HAP-1 (cell line): ENCODE results near the gene TMEM30A.

Source experiments
- DNase-seq, 2 experiments: peaks; one replicate each; pipeline ENCODE4 v3.0.0-alpha.2; 2016 to 2020; ENCODE audit warnings: low spot score in 2 of 2
- H3K27me3 ChIP-seq: fragments of 250-450 bp; sonication (Bioruptor Pico); 2 replicates; pipeline ENCODE4 v1.5.1; 2020; ENCODE audit warnings: low read depth, mild to moderate bottlenecking, moderate library complexity
- H3K36me3 ChIP-seq: fragments of 250-450 bp; sonication (Bioruptor Pico); replicated peaks from 2 replicates; pipeline ENCODE4 v1.5.1; 2020; ENCODE audit warnings: mild to moderate bottlenecking
- H3K4me1 ChIP-seq: fragments of 250-450 bp; sonication (Bioruptor Pico); 2 replicates; pipeline ENCODE4 v1.5.1; 2020; ENCODE audit warnings: mild to moderate bottlenecking
- H3K4me3 ChIP-seq: fragments of 250-450 bp; sonication (Bioruptor Pico); 2 replicates; pipeline ENCODE4 v1.5.1; 2020; ENCODE audit warnings: mild to moderate bottlenecking, moderate library complexity
- H3K9me3 ChIP-seq: fragments of 250-450 bp; sonication (Bioruptor Pico); 2 replicates; pipeline ENCODE4 v1.5.1; 2020; ENCODE audit warnings: mild to moderate bottlenecking, moderate library complexity
- in situ Hi-C: fragments of 300-500 bp; cut with MboI; formaldehyde crosslinking; loops from 3 replicates; pipeline ENCODE4 v1.14.3; 2020; ENCODE audit warnings: low sequenced_read_pairs, inconsistent platforms, mixed read lengths

The TMEM30A gene

DNA sequence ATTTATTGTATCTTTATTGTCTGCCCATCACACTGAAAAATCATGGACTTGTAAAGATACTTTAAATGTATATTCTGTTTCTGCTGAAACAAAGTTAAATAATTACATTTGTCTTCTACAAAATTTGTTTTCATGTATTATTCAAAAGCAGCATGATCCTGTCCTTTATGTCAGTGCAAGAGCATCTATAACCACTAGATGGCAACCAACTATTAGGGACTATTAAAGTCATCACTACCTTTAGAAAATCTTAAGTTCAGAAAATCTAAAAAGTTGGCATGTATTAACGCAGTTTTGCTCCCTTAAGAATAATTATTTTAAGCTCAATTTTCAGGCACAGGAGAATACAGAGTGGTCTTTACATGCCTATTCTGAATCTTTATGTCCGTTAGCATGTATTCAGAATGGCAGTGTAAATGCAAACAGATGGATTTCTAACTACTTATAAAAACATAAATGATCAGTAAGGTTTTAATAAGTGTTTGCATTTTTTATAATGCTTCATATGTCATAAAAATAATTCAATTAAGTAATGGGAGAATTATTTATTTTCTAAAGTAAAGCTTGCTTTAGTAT lies 17.8 kb downstream of the TMEM30A start:
- DNase-seq = peak in 1 of 2 experiments; percentile 68
- Histone ChIP-seq H3K27me3 (no peaks in the 10 kb centered on the region), H3K4me1 (peaks cover 14% of the 10 kb centered on the region), H3K36me3 (no peaks in the 10 kb centered on the region; the same call in 1 of the 2 replicates), H3K9me3 (no peaks in the 10 kb centered on the region), H3K4me3 (no peak overlapping the region)
- in situ Hi-C loops = no loop called here

DNA sequence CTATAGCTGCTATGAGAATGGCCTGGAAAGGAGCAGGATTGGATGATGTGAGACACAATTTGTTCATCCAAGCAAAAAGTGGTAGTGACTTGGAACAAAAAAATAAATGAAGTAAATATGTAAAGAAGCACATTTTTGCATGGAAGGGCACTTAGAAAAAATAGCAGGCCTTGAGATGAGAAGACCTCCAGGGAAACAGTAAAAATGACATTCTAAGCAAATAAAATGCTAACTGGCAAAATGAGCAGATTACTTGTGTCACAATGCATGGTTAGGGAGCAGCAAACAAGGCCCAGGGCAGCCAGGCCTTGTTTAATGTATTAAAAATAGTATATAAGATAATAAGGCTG lies 21.2 kb downstream of the TMEM30A start:
- peaks cover 17% of the 10 kb centered on the region for H3K36me3 ChIP-seq
- in situ Hi-C loops = no loop called here

DNA sequence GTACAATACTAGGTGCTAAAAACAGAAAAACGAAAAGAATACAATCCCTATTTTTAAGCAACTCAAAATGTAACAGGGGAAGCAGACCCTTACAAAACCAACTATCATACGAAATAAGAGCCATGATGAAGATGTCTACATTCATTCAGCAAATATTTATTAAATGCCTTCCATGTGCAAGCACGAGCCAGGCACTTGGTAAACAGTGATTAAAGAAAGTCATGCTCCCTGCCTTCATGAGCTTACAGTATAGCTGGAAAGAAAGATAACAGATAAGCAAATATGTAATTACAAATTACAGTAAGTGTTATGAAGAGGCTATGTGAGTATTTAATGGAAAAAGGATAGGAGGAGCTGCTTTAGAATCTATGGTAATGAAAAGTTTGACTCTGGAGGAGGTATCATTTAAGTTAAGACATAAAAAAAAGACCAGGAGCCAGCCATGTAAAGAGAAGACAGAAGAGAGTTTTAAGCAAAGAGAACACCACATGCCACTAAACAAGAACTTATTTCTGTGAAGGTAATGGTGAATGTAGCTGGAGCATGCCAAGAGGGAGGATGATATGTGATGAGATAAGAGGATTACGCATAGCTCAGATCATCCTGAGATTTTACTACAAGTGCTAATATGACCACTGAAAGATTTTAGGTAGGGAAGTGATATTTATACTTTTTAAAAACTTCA lies 21.7 kb downstream of the TMEM30A start:
- H3K36me3 ChIP-seq = peaks cover 17% of the 10 kb centered on the region
- H3K4me1 ChIP-seq = peaks cover 6% of the 10 kb centered on the region
- in situ Hi-C loops = no loop called here

More for the DNA sequence above, 21.2 kb downstream of the TMEM30A start:
- H3K4me1 ChIP-seq = peaks cover 11% of the 10 kb centered on the region
- no peaks in the 10 kb centered on the region for H3K9me3 ChIP-seq
- no peaks in the 10 kb centered on the region for H3K27me3 ChIP-seq
- no peak overlapping the region for H3K4me3 ChIP-seq
- no peak for DNase-seq

DNA sequence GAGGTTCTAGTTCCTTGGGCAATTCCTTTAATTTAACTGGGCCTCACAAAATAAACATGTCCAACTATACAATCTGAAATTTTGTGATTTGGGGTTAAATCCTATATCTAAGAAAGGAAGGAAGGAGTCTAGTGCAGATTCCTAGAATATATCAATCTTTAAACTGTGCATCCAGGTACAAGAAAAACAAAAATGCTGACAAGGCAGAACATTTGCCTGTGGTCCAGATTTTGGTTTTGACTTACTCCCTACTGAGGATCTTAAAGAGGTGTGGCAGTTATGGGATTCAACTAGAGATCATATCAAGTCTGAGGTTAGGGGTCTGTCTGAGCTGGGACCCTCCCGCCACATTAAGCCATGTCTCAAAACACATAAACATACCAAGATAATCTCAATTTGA lies 23.3 kb downstream of the TMEM30A start:
- in situ Hi-C loops = no loop called here
- peaks cover 17% of the 10 kb centered on the region for H3K36me3 ChIP-seq

More for the DNA sequence above, 21.7 kb downstream of the TMEM30A start:
- Histone ChIP-seq H3K27me3 (no peaks in the 10 kb centered on the region), H3K4me3 (no peak overlapping the region), H3K9me3 (no peaks in the 10 kb centered on the region)
- no peak for DNase-seq

DNA sequence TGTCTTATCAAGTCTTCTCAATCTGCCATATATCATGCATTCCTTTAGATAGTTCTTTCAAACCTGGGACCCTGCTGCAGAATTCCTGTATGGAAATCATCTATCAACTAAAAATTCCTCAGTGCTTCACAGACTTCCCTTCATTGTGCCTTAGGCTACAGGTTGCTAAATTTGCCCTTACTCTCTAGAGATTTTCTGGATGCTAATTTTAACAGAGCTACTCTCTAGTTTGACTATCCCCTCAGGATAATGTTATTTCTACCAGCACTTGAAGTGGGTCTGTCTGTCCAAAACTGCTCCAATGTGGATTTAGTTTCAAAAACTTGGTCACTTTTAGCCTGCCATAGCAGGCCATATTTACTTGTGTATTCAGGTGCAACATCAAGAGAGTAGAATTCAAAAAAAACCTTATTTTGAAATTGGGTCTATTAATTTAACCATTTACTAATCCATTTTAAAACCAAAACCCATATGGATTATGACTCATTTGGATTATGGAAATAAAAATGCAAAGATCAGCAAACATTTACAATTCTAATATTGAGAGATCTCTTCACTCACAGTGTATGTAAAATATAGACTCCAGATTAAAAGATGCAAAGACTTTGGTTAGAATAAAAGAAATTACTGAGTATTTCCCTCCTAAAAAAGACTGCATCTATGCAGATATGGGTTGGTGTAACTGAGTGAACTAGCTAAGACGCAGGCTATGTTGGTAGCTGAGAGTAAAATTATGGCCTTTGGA lies 27.1 kb downstream of the TMEM30A start:
- DNase-seq = no peak

More for the DNA sequence above, 23.3 kb downstream of the TMEM30A start:
- no peak overlapping the region for H3K4me3 ChIP-seq
- H3K27me3 ChIP-seq = no peaks in the 10 kb centered on the region
- H3K9me3 ChIP-seq = no peaks in the 10 kb centered on the region
- no peaks in the 10 kb centered on the region for H3K4me1 ChIP-seq
- DNase-seq = no peak

DNA sequence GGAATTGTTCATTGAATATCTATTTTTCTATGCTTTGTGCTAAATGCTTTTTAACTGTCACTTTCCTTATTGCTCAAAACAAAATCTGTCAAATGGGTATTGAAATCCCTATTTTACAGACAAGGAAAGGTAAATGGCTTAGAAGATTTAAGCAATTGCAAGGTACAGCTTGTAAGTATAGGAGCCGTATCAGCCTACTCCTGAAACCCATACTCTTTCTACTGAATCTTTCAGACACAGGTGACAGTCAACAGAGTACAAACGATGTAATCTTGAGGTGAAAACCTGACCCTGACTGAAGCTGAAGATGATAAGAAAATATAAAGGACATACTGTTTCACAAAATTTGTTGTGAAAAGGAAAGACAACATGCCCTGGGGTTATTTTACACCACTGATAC lies 34.0 kb downstream of the TMEM30A start:
- H3K27me3 ChIP-seq = no peaks in the 10 kb centered on the region
- H3K4me3 ChIP-seq = no peak overlapping the region
- H3K36me3 ChIP-seq = no peaks in the 10 kb centered on the region; the same call in 1 of the 2 replicates
- DNase-seq = no peak
- no peaks in the 10 kb centered on the region for H3K4me1 ChIP-seq
- in situ Hi-C loops = no loop called here
- no peaks in the 10 kb centered on the region for H3K9me3 ChIP-seq

More for the DNA sequence above, 27.1 kb downstream of the TMEM30A start:
- H3K27me3 ChIP-seq = no peaks in the 10 kb centered on the region
- in situ Hi-C loops = no loop called here
- peaks cover 17% of the 10 kb centered on the region for H3K36me3 ChIP-seq
- H3K4me1 ChIP-seq = no peaks in the 10 kb centered on the region
- no peak overlapping the region for H3K4me3 ChIP-seq
- no peaks in the 10 kb centered on the region for H3K9me3 ChIP-seq

DNA sequence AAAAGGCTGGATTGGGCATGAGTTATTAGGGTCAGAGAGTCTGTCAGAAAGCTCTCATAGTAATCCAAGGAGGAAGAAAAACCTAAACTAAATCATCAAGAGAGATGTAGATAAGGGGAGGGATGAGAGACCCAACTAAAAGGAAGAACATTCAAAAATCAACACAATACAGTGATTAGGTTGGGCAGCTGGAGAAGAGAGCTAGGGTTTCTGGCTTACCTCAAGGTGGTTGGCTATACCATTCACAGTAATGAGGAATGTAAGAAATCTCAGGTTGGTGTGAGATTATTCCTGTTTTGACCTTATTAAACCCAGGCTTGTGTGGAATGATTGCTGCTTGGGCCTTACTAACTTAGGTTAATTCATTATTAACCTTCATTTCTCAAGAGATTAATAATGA lies 34.8 kb downstream of the TMEM30A start:
- DNase-seq = no peak
- in situ Hi-C loops = no loop called here
- H3K4me3 ChIP-seq = no peak overlapping the region
- no peaks in the 10 kb centered on the region for H3K9me3 ChIP-seq
- no peaks in the 10 kb centered on the region for H3K36me3 ChIP-seq
- no peaks in the 10 kb centered on the region for H3K4me1 ChIP-seq
- H3K27me3 ChIP-seq = no peaks in the 10 kb centered on the region

DNA sequence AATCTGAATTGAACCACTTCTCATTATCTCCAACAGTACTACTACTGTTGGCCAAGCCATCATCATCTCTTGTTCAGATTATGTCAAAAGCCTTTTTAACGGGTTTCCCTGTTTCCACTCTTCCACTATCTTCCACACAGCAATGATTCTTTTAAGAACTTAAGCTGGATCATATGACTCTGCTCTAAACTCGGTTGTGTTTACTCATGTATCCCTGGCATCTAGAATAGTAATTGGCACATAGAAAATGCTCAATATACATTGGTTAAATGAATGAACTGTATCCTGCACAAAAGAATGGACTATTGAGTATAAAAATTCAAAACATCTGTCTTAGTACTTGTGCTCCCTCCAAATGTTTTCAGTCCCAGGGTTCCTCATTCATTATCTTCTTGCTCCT lies 38.2 kb downstream of the TMEM30A start:
- Histone ChIP-seq H3K4me3 (no peak overlapping the region), H3K4me1 (peaks cover 7% of the 10 kb centered on the region), H3K36me3 (peaks cover 9% of the 10 kb centered on the region), H3K27me3 (no peaks in the 10 kb centered on the region), H3K9me3 (no peaks in the 10 kb centered on the region)
- in situ Hi-C loops = no loop called here
- DNase-seq = no peak

DNA sequence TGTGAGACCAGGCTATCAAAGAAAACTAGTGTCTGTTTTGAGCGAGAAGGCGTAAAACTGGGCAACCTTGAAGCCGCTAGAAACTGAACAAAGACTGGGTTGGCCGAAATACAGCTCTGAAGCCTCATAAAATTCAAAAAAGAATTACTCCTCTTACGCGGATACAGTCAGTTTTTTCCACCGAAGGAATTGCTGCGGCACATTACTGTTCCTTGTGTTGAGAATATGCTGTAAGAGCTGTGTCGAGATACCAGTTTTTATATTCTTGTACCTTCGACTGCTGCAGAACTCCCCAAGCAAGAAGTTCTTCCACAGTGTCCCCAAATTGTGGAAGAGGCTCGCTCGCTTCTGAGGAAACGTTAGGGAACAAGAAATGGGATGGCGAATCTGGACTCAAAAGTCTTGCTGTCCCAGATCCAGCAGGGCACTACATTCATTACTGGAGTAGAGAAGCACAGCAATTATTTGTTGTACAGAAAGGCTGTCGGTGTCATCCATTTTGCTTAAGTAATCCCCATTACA lies 40.5 kb downstream of the TMEM30A start:
- in situ Hi-C loops = no loop called here
- peak overlapping the region; percentile 83 for H3K4me3 ChIP-seq
- peaks cover 11% of the 10 kb centered on the region for H3K4me1 ChIP-seq
- DNase-seq = no peak
- no peaks in the 10 kb centered on the region for H3K9me3 ChIP-seq
- H3K36me3 ChIP-seq = peaks cover 29% of the 10 kb centered on the region
- no peaks in the 10 kb centered on the region for H3K27me3 ChIP-seq

DNA sequence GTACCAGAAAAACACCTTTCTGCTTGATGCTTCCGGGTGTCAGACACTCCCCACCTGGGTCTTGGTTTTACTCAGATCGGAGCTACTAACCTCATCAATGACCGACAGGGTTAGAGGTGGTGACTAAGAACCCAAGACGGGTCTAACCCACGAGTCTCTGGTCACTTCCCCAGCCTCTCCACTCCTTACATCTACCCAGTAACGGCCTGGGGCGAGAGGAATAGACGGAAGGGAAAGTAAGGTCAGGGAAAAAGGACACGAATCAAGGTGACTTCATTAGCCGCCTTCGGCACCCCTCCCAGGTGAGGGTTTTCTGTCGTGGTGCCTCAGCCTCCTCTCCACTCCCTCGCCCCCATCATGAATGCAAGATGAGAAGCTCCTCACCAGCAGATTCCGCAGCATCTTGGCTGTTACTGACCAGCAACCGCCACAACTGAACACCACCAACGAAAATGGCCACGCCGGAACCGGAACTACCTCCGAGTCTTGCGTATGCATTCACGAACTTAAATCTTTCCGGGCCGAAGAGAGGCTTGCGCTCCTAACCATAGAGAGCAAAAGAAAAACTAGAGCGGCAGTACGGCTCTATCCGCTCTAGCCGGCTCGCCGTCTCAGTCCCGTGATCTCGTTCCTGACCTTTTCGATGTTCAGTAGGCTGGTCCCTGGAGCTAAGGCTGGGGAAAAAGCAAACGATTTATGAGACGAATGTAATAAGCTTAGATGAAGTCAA lies 41.1 kb downstream of the TMEM30A start, which contains the start of gene COX7A2:
Gene COX7A2 (minus strand): TSS at position 469 of the 730 bp plus-strand sequence. CDS start 67 bp downstream, at position 402.
- DNase-seq = peak; percentile 90 to 95
- in situ Hi-C loops = no loop called here
- Histone ChIP-seq H3K36me3 (peaks cover 34% of the 10 kb centered on the region), H3K4me3 (peak within 1 kb of the TSS; percentile 83), H3K4me1 (peaks cover 11% of the 10 kb centered on the region), H3K9me3 (no peaks in the 10 kb centered on the region), H3K27me3 (no peaks in the 10 kb centered on the region)

DNA sequence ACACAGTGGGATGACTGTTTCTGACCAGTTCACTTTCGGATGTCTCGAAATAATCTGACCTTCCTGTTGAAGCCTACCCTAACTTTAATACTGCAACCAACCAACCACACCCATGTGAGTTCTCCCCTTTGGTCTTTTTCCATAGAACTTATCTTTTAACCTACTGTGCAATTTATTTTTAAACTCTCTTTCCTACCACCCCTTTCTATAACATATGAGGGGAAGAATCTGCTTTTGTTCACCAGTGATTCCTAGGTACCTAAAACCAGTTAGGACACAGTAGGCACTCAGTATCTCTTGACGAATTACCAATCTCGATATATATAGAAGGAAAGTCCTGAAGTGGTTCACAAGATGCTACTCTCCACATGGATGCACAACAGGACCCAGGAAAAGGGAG lies 48.0 kb downstream of the TMEM30A start:
- in situ Hi-C loops = no loop called here
- Histone ChIP-seq H3K9me3 (no peaks in the 10 kb centered on the region), H3K4me1 (peaks cover 4% of the 10 kb centered on the region; the same call in 1 of the 2 replicates), H3K27me3 (no peaks in the 10 kb centered on the region), H3K4me3 (no peak overlapping the region), H3K36me3 (peaks cover 35% of the 10 kb centered on the region)
- no peak for DNase-seq

DNA sequence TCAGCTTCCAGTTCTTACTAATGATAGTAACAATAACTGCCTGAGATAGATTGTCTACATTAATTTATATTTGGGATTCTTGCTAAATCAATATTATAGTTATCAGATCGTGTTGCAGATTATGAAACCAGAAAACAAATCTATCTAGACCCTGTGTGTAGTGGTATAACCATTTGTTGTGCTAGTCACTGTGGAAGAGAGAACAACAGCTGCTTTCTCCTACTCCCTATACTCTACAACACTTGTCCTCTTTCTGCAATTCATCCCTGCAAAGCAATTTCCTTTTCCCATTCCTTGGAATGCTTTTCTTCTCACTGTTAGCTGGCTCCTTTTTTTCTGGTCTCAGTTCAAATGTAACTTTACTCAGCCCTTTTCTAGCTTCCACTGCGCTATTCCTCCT lies 49.3 kb downstream of the TMEM30A start:
- no peaks in the 10 kb centered on the region for H3K9me3 ChIP-seq
- in situ Hi-C loops = no loop called here
- H3K27me3 ChIP-seq = no peaks in the 10 kb centered on the region
- H3K4me3 ChIP-seq = no peak overlapping the region
- peaks cover 7% of the 10 kb centered on the region for H3K4me1 ChIP-seq
- DNase-seq = no peak
- H3K36me3 ChIP-seq = peaks cover 23% of the 10 kb centered on the region

DNA sequence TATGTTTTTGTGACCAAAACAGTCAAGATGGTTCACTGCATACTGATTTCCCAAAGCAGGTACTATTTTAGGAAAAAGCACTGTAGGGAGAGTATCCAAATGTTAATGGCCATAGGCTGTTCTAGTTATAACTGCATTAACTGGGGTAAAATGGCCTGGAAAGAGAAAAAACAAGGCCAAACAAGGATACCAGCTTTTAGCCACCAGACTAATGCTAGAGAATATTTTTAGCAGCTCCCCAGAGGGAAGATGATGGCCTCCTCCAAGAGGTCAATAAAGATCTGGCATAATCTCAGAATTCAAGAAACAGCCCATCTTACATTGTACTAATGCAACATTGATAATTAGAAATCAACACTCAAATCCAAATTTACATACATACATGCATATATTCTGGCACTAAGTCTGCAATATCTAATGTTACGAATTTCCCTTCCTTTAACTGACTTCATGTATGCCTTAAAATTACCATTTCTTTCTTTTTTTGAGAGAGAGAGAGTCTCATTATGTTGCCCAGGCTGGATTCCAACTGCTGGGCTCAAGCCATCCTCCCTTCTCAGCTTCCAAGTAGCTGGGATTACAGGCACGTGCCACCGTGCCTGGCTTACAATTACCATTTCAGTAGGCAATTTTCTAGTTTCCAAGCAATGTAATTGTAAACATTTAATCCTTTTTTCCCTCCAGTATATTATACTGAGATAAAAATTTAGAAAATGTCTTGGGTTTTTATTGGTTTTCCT lies 50.3 kb downstream of the TMEM30A start:
- Histone ChIP-seq H3K36me3 (peaks cover 14% of the 10 kb centered on the region), H3K27me3 (no peaks in the 10 kb centered on the region), H3K4me3 (no peak overlapping the region), H3K9me3 (no peaks in the 10 kb centered on the region), H3K4me1 (peaks cover 9% of the 10 kb centered on the region)
- DNase-seq = no peak
- in situ Hi-C loops = no loop called here
